ENCODE results near the gene OR9A2. TPM values are rescaled to one million over a fixed set of nuclear protein-coding genes. Genes with fewer than 3 reads are reported as not detected.
A peak's percentile ranks its signal among the peaks of the same experiment; 100 is the strongest.

OR9A2 gene
- total RNA-seq, result not detected in 2 replicates

- no peak for DNase-seq (ENCODE audit: low read depth in 2 of 2)
Measured at GRCh38 chr7:143027032-143027431, at the start of gene OR9A2. Gene OR9A2 (minus strand): TSS chr7:143027132. CDS start chr7:143027132, 0 bp downstream.

GRCh38 chr7:143074141-143074540 lies 47.2 kb upstream of the OR9A2 start:
- DNase-seq (ENCODE audit: low read depth in 2 of 2), result no peak

GRCh38 chr7:143073556-143073955 lies 46.6 kb upstream of the OR9A2 start:
- no peak for DNase-seq (ENCODE audit: low read depth in 2 of 2)

GRCh38 chr7:143069912-143070500 lies 43.1 kb upstream of the OR9A2 start:
- DNase-seq (ENCODE audit: low read depth in 2 of 2), result no peak

- no peak for DNase-seq (ENCODE audit: low read depth in 2 of 2)
Measured at GRCh38 chr7:143068446-143068845, 41.5 kb upstream of the OR9A2 start.

GRCh38 chr7:143063741-143064140 lies 36.8 kb upstream of the OR9A2 start:
- no peak for DNase-seq (ENCODE audit: low read depth in 2 of 2)

GRCh38 chr7:143055754-143056153 lies 28.8 kb upstream of the OR9A2 start:
- DNase-seq (ENCODE audit: low read depth in 2 of 2), result no peak

- no peak for DNase-seq (ENCODE audit: low read depth in 2 of 2)
Measured at GRCh38 chr7:143054621-143055020, 27.7 kb upstream of the OR9A2 start.

- DNase-seq (ENCODE audit: low read depth in 2 of 2), result no peak
Measured at GRCh38 chr7:143052041-143052440, 25.1 kb upstream of the OR9A2 start, which contains the start of gene OR6V1. Gene OR6V1 (plus strand): TSS chr7:143052341. CDS start chr7:143052341, 0 bp downstream.

GRCh38 chr7:143050931-143051330 lies 24.0 kb upstream of the OR9A2 start:
- DNase-seq (ENCODE audit: low read depth in 2 of 2), result no peak

GRCh38 chr7:143049362-143049761 lies 22.4 kb upstream of the OR9A2 start:
- DNase-seq (ENCODE audit: low read depth in 2 of 2), result no peak

GRCh38 chr7:143048827-143049226 lies 21.9 kb upstream of the OR9A2 start:
- DNase-seq (ENCODE audit: low read depth in 2 of 2), result no peak

- DNase-seq (ENCODE audit: low read depth in 2 of 2), result no peak
Measured at GRCh38 chr7:143047326-143047725, 20.4 kb upstream of the OR9A2 start.

- DNase-seq (ENCODE audit: low read depth in 2 of 2), result peak in 1 of 2 donors; percentile 7
Measured at GRCh38 chr7:143046426-143046851, 19.5 kb upstream of the OR9A2 start.

GRCh38 chr7:143043391-143043790 lies 16.5 kb upstream of the OR9A2 start:
- no peak for DNase-seq (ENCODE audit: low read depth in 2 of 2)

GRCh38 chr7:143042790-143043271 lies 15.9 kb upstream of the OR9A2 start:
- DNase-seq (ENCODE audit: low read depth in 2 of 2), result no peak

GRCh38 chr7:143042159-143042789 lies 15.3 kb upstream of the OR9A2 start:
- DNase-seq (ENCODE audit: low read depth in 2 of 2), result no peak

GRCh38 chr7:143041346-143041745 lies 14.4 kb upstream of the OR9A2 start:
- no peak for DNase-seq (ENCODE audit: low read depth in 2 of 2)

GRCh38 chr7:143040209-143040715 lies 13.3 kb upstream of the OR9A2 start:
- DNase-seq (ENCODE audit: low read depth in 2 of 2), result no peak

GRCh38 chr7:143038635-143039034 lies 11.7 kb upstream of the OR9A2 start:
- no peak for DNase-seq (ENCODE audit: low read depth in 2 of 2)

GRCh38 chr7:143027683-143028082 lies 751 bp upstream of the OR9A2 start:
- DNase-seq (ENCODE audit: low read depth in 2 of 2), result no peak

GRCh38 chr7:143025371-143025770 lies 1.6 kb downstream of the OR9A2 start:
- no peak for DNase-seq (ENCODE audit: low read depth in 2 of 2)

GRCh38 chr7:143023047-143023446 lies 3.9 kb downstream of the OR9A2 start:
- DNase-seq (ENCODE audit: low read depth in 2 of 2), result no peak

All from lung microvascular endothelial cell (primary cell).